Activated CD8-positive, alpha-beta memory T cell treated with anti-CD3 and anti-CD28 coated beads, Interleukin-2, amount 50 U/mL, for 24 hours (primary cell): ENCODE results near the gene FAM98A.

Experiments used
- DNase-seq: peaks from one replicate; pipeline ENCODE4 v3.0.0-alpha.2; 2020; ENCODE audit errors: extremely low read depth

FAM98A gene

DNA sequence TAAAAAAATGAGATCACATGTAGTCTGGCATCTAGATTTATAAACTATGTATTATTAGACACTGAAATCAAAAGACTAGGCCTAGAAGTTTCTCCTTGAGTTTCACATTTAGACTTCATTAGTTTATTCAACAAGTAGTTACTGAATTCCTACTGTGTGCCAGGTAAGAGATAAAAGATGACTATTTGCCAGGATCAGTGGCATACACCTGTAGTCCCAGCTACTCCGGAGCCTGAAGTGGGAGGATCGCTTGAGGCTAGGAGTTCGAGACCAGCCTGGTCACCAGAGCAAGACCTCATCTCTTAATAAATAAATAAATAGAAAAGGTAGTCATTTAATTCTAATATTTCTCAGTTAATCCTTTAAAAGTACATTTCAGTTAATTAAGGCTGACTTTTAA, 2.1 kb downstream of the FAM98A start:
- DNase-seq: no peak

DNA sequence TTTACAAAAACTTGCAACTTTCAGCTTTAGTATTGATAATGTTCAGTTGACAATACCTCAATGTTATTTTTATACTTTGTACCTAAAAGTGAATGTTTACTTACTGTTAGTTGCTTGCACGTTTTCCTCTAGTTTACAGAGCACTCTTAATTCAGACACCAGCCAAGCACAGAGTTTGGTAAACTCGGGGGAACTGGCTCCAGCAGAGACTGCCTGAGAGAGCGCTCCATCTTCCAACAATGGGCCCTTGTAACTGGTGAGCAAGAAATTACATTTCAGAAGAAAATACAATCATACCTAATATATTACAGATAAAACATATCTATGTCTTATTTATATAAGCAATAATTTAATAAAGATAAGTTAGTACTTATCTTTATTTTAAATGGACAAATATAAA, 3.7 kb downstream of the FAM98A start:
- DNase-seq: no peak

DNA sequence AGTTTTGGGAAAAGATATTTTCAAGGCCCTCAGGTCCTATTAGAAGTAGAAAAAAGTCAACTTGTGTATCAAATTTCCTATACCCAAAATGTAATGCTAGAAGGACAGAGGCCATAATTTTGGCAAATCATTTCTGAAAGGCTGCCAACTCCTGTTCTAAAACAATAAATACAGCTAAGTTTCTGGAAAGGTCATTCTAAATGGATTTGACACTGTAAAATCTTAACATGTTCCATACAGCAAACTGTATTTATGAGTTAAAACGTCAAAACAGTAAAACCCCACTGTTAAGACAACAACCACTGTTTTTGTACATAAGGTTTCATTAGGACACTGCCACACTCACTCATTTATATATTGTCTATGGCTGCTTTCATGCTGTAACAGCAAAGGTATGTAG, 9.7 kb downstream of the FAM98A start:
- no peak for DNase-seq

DNA sequence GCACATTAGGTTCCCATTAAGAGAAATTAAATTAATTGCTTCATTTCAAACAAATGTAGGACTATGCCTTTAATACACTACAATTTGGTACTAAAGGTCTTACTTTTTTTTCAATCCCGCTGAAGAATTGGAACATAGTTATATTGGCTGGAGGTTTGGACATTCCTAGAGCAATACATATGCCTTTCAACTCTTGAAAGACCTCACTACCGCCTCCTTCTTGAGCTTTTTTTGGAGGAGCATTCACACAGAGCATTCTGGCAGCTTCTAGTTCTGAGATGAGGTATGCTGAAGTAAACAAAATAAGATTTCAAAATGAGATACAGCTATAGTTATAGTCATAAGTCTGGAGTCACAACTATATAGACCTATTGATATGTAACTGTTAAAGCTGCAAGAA, 10.9 kb downstream of the FAM98A start:
- DNase-seq: no peak

DNA sequence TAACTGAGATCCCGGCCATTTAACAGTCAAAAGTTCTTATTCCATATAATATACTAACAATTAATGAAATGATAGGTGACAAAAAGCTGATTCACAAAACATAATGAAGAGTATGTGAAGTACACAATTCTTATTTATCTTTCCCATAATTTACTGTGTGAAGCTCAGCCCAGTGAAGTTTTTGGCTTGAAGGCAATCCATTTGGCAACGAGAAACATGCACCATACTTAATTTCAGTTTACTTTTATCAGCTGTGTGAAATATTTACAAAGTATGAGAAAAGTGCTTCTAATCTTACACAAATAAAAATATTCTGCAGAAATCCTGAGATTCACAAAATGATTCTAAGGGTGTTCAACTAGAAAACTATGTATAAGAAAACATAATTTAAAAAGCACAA, 12.3 kb downstream of the FAM98A start:
- DNase-seq: no peak

DNA sequence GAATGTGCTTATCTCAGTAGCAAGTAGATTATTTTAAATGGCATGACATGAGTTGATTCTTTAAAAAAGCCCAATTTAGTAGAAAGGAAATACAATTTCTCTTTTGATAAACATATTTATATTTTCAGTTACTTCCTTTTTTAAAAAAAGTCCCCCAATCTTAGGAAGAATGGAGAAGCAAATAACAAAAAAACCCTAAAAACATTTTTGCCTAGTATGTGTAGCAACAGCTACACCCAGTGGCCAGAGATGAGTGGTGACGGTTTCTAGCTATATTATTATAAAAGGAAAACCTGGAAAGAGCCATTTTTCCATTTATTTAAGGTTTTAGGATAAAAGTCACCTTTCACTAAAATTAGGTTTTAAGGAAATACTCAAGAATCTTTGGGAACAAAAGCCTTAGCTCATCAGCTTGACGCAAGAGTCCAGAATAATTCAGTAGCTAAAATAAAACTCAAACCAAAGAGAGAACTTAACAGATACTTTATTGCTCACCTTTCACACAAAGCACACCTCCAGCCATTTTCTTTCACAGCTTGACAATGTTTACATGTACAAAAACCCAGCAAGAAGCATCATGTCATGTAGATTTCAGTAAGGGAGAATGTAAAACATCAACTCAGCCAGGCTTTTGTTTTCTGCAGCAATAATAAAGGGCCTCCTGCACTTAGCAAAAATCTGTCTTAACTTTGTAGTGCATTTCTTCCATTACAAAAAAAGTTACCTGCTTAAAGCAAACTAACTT, 15.7 kb downstream of the FAM98A start:
- DNase-seq: no peak

DNA sequence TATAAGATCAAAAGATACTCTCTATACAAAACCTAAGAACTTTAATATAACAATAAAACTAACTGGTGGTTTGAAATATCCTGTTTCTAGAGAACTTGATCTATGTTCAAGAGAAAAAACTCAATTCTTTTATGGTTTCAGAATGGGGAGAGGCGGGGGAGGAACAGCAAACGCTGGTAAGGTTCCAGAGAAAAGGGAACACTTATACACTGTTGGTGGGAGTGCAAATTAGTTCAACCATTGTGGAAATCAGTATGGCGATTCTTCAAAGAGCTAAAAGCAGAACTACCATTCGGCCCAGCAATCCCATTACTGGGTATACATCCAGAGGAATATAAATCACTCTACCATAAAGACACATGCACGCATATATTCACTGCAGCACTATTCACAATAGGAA, 17.2 kb downstream of the FAM98A start:
- no peak for DNase-seq

DNA sequence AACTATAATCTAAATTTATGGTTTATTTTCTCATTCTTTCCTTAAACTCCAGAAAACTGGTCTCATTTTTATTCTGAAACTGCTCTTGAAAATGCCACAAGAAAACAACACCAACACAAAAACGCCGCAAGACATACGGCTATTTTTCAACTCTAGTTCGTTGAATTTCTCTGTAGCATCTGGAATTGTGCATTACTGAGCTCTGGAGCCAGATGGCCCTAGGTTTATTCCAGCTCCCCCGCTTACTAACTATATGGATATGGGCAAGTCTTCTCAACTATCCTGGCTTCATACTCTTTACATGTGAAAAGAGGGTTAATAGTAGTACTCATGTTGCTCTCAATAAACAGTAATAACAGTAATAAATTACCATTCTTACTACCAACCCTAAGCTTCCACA, 19.9 kb downstream of the FAM98A start:
- DNase-seq: no peak

DNA sequence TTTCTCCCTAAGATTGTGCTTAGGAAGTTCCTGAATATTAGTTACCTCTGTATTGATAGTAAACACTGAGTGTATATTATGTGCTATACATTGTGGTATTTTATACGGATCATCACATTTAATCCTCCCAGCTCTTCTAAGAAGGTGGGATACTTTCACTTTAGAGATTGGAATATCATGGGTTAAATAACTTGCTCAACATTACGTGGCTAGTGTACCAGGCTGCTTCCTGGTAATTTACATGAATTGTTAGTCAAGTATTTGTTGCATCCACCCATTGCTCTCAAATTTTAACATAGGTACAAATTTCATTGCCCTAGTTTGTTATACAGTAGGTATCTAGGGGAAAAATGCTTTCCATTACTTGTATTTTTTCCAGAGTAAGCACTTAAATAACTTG, 21.4 kb downstream of the FAM98A start:
- no peak for DNase-seq

DNA sequence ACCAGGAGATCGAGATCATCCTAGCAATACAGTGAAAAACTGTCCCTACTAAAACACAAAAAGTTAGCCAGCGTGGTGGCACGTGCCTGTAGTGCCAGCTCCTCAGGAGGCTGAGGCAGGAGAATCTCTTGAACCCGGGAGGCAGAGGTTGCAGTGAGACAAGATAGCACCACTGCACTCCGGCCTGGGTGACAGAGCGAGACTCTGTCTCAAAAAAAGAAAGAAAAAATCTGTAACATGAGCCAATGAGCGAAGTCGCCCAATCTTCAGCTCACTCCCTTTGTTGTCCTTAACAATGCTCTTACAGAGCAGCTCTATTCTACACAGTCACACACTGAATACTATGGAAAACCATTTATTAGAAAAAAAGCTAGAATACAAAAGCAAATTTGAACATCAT, 22.0 kb downstream of the FAM98A start:
- no peak for DNase-seq

DNA sequence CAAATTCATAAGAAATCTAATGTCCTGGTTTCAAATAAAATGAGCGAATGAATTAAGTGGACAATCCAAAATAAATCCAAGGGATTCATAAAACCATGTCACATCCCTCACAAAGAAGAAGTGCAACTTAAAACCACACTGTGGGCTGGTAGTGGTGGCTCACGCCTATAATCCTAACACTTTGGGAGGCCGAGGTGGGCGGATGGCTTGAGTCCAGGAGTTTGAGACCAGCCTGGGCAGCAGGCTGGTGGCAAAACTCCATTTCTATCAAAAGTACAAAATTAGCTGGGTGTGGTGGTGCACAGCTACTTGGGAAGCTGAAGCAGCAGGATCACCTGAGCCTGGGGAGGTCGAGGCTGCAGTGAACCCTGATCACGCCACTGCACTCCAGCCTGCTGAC, 25.4 kb downstream of the FAM98A start:
- no peak for DNase-seq

DNA sequence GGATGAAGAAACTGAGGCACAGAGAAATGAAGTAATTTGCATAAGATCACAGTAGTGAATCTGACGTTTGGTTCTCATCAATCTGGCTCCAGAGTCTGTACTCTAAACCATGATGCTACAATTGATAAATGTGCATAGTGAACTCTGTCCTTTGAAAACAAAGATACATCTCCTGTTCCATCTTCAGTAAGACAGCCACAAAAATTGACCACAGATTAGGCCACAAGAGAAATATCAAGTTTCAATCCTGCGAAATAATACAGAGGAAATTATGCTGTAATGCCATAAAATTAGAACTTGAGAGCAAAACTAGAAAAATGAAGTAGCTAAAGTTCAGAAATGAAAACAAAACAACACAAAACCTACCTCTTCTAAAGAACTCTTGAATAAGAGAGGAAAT, 28.4 kb downstream of the FAM98A start:
- no peak for DNase-seq

DNA sequence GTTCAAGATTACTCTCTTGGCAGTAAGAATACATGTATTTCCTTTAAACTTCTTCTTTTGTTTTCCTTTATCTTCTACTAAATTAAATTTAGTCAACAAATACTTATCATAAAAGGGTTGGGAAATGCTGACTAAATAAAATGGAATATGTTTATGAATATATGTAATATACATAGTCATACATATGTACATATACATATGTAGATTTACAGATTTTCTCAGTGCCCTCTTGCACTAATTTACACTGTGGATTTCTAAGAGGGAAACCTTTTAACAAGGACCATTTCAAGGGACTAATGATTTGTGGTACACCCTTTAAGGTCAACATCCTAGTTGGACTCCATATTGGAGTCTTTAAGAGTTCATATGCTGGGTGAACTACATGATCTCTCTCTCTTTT, 37.2 kb downstream of the FAM98A start:
- DNase-seq: no peak

DNA sequence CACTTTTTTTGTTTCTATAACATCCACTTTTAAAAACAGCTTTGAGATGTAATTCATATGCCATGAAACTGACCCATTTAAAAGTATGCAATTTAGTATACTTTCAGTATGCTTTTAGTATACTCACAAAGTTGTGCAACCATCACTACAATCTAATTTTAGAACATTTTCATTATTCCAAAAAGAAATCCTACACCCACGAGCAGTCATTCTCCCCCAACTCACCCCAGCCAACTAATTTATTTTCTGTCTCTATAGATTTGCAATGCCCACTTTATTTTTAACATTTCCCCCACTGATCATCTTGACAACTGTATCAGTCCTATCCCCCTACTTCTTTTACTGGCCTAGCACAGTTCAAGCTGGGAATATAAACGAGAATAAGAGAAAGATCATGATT, 39.1 kb downstream of the FAM98A start:
- no peak for DNase-seq

DNA sequence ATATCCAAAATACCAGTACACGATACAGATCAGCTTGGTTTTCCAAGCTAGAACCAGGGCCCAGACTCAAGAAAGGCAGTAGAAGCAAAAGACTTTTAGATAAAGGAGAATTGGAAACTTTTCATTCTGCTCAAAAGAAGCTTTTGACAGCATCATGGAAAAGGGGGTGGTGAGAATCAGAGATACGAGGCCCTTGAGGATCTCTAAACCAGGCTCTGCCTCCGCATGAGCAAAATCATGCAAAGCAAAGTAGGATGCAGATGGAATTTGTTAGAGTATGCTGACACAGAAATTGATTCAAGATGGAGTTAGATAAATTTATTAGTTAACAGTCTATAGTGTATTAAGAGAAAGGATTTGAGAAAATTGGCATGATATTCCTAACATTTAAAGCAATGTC, 39.8 kb downstream of the FAM98A start:
- DNase-seq: no peak

DNA sequence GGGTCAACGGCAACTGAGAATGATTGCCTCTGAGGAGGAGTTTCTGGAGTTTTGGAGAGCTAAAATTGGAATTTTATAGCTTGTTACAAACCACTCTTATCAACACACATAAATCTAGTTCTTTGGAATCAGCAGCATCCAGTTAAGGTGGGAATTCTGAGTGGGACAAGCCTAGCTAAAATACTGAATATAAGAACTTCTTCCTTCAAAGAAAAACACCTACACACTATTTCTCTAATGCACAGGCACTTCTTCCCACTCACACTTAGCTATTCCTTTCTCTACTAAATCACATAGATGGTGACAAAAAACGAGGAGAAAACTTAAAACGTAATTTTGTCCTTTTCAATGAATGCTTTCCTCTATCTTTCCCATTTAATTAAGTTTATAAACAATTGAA, 43.4 kb downstream of the FAM98A start:
- no peak for DNase-seq

DNA sequence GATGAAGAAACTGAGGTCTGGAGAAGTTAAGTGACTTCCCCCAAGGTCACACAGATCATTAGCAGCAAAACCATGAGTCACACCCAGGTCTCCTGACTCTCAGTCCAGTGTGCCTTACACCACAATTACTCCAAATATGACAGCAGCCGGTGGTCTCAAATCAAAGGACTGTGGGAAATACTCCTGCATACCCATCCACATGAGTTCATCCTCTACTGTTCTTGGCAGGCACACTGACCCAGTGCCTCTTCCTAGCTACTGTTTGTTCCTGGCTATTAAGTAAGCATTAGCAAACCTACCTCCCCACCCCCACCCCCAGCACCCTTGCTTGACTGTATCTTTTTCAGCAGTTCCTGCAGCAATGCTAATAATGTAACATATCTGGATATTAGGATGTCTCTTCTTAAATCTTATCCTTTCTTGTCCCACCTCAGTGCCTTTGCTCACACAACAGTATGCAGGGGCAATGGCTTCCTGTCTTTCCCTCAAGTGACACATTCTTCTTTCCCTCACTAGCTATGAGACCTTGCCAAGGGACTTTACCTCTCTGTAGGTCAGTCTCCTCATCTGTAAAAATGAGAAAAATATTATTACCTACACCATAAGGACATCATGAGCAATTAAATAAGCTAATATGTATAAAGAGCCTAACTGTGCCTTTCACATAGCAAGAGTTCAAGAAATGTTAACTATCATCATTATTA, 46.2 kb downstream of the FAM98A start:
- no peak for DNase-seq

DNA sequence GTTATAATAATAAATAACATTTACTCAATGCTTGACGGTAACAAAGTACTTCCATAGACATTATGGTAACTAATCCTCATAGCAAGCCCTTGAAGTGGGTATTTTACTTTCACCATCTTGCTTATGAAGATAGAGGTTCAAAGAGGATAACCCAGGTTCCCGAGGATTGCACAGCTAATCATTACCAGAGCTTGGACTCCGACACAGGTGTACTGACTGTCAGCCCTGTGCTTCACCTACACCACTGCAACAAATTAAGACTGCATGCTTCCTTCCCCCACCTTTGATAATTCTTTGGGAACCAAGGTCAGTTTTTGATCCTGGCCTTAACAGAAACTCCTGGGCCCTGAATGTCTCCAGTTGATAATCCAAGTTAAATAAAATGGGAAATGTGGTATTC, 48.9 kb downstream of the FAM98A start:
- DNase-seq: no peak

DNA sequence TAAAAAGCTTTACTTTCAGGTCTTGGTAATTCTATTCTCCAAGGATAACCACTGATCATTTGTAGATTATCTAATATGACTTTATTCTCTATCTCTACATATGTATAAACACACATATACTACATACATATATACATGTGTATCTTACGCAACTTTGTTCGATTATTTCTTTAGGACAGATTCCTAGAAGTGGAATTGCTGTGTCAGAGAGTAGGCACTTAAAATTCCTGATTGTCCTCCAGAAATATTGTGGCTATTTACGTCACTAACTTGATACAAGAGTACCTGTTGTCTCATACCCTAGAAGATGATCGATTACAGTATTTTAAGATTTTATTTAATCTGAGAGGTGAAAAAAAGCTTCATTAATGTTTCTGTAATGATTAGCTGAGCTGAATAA, 57.9 kb downstream of the FAM98A start:
- DNase-seq: no peak

DNA sequence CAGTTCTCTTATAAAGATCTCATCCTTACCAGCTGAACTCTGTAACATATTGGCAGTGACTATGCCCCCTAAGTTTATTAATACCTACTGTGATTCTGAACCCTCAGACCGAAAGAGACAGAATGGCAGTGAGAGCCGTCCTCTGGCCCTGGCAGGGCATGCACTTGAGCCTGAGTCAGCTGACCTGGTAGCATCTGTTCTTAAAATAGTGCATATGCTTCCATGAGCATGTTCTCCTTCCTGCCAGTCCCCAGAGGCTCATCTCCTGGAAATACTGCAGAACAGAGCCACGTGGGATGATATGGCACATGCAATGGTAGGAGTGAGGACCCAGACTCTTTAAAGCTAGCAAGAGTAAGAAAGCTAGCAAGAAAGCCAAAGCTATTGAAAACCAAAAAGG, 63.7 kb downstream of the FAM98A start:
- no peak for DNase-seq
